KMS-11 (cell line): Measurements from ENCODE around the gene ATP8B3.
"Not testable (repeated sequence)": the region's sequence is repeated elsewhere in the genome, so short reads cannot be mapped to it uniquely, and the experiment has no call there.

ENCODE experiments used
- H2AFZ ChIP-seq: fragments of 200-600 bp; sonication (generic); 2 replicates; pipeline ENCODE4 v1.6.1; 2016; ENCODE audit warnings: antibody characterized with exemption, mixed run types, low read depth
- H3K27ac ChIP-seq: fragments of 200-600 bp; sonication (generic); 2 replicates; pipeline ENCODE4 v1.6.1; 2016; ENCODE audit warnings: mild to moderate bottlenecking, mixed run types
- H3K27me3 ChIP-seq: fragments of 200-600 bp; sonication (generic); 2 replicates; pipeline ENCODE4 v1.6.1; 2017; ENCODE audit warnings: mild to moderate bottlenecking, low read depth, mixed run types, moderate library complexity; ENCODE audit not compliant: insufficient read depth
- H3K36me3 ChIP-seq: fragments of 200-600 bp; sonication (generic); 2 replicates; pipeline ENCODE4 v1.6.1; 2017; ENCODE audit warnings: mild to moderate bottlenecking, mixed run types; ENCODE audit not compliant: insufficient read depth
- H3K4me1 ChIP-seq: fragments of 200-600 bp; sonication (generic); 2 replicates; pipeline ENCODE4 v1.6.1; 2016; ENCODE audit warnings: mild to moderate bottlenecking, low read depth, mixed run types; ENCODE audit not compliant: poor library complexity, severe bottlenecking
- H3K4me2 ChIP-seq: fragments of 200-600 bp; sonication (generic); 2 replicates; pipeline ENCODE4 v1.7.0; 2016; ENCODE audit warnings: mild to moderate bottlenecking, mixed run types
- H3K4me3 ChIP-seq: fragments of 200-600 bp; sonication (generic); IDR thresholded peaks from 2 replicates; pipeline ENCODE4 v1.6.1; 2017; ENCODE audit warnings: low read depth, low read length, mixed read lengths; ENCODE audit not compliant: insufficient read depth
- H3K79me2 ChIP-seq: fragments of 200-600 bp; sonication (generic); 2 replicates; pipeline ENCODE4 v1.6.1; 2016; ENCODE audit warnings: low read depth, mixed run types; ENCODE audit not compliant: insufficient read depth
- H3K9ac ChIP-seq: fragments of 200-600 bp; sonication (generic); 2 replicates; pipeline ENCODE4 v1.6.1; 2016; ENCODE audit warnings: mild to moderate bottlenecking, mixed run types
- H4K20me1 ChIP-seq: fragments of 200-600 bp; sonication (generic); 2 replicates; pipeline ENCODE4 v1.6.1; 2016; ENCODE audit warnings: mild to moderate bottlenecking, mixed run types; ENCODE audit not compliant: insufficient read depth
- CTCF ChIP-seq: fragments of 200-600 bp; sonication (generic); conservative IDR thresholded peaks from 2 replicates; pipeline ENCODE4 v1.6.1; 2017; ENCODE audit warnings: low read depth, mild to moderate bottlenecking, antibody characterized with exemption, low read length, moderate library complexity, mixed read lengths

ATP8B3 gene

DNA sequence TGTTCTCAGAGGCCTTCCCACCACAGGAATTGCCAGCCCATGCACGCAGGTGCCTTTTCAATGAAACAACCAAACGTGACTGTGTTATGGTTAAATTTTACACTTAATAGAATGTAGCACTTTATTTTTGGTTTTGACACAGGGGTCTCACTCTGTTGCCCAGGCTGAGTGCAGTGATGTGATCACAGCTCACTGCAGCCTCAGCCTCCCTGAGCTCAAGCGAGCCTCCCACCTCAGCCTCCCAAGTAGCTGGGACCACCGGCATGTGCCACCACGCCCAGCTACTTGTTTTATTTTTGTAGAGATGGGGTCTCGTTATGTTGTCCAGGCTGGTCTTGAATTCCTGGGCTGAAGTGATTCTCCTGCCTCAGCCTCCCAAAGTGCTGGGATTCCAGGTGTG is 7.2 kb downstream of the ATP8B3 start:
- Histone ChIP-seq H2AFZ (no peak overlapping the region), H3K79me2 (no peaks in the 10 kb centered on the region), H3K27ac (no peak overlapping the region), H3K4me1 (no peaks in the 10 kb centered on the region), H3K36me3 (no peaks in the 10 kb centered on the region), H3K4me2 (no peak overlapping the region), H4K20me1 (no peaks in the 10 kb centered on the region), H3K27me3 (peaks cover 53% of the 10 kb centered on the region), H3K9ac (no peak overlapping the region), H3K4me3 (no peak overlapping the region)
- TF ChIP-seq CTCF, result no peak

DNA sequence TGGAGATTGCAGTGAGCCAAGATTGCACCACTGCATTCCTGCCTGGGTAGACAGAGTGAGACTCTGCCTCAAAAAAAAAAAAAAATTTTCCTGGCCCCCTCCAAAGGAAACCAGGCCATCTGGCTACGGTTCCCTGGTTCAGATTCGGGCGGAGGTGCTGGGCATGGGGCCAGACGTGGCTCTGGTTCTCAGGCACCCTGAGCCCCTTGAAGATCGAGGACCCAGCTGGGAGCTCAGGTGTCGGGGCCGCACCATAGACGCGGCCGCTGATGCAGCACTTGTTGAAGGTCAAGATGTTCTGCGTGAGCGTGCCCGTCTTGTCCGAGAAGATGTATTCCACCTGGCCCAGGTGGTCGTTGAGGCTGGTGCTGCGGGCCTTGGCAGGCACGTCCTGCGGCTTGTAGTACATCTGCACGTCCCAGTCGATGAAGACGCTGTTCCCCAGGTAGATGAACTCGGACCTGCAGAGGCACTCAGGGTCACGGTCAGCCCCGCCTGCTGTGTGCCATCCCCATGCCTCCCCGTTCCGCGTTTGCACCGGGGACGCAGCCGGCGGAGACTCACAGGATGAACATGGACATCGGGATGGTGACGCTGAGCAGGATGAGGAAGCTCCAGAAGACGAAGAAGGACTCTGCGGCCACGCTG is 12.3 kb downstream of the ATP8B3 start:
- Histone ChIP-seq H3K36me3 (no peaks in the 10 kb centered on the region), H4K20me1 (no peaks in the 10 kb centered on the region), H3K79me2 (no peaks in the 10 kb centered on the region), H3K4me3 (no peak overlapping the region), H3K27ac (no peak overlapping the region), H3K9ac (no peak overlapping the region), H3K4me2 (no peak overlapping the region), H3K27me3 (peaks cover 65% of the 10 kb centered on the region), H2AFZ (no peak overlapping the region), H3K4me1 (no peaks in the 10 kb centered on the region)
- TF ChIP-seq CTCF, result no peak

DNA sequence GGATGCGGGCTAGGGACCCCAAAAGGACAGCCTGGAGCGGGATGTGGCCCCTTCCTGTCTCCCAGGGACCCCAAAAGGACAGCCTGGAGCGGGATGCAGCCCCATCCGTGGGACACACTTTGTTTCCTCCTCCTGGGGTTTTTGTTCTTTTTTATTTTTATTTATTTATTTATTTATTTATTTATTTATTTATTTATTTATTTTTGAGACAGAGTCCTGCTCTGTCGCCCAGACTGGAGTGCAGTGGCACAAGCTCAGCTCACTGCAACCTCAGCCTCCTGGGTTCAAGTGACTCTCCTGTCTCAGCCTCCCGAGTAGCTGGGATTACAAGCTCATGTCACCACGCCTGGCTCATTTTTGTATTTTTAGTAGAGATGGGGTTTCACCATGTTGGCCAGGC is 14.8 kb downstream of the ATP8B3 start:
- not testable (repeated sequence) for H3K79me2 ChIP-seq, H3K4me3 ChIP-seq, H3K9ac ChIP-seq, H4K20me1 ChIP-seq, H2AFZ ChIP-seq, H3K4me1 ChIP-seq, H3K4me2 ChIP-seq, H3K27ac ChIP-seq, H3K36me3 ChIP-seq
- peaks cover 68% of the 10 kb centered on the region for H3K27me3 ChIP-seq

GRCh38 chr19:1796395-1797142 is 15.5 kb downstream of the ATP8B3 start:
- no peaks in the 10 kb centered on the region for H3K36me3 ChIP-seq
- no peaks in the 10 kb centered on the region for H4K20me1 ChIP-seq
- H3K27ac ChIP-seq, result no peak overlapping the region
- no peak overlapping the region for H3K4me3 ChIP-seq
- no peak overlapping the region for H3K4me2 ChIP-seq
- no peaks in the 10 kb centered on the region for H3K4me1 ChIP-seq
- no peak overlapping the region for H3K9ac ChIP-seq
- no peak for TF ChIP-seq CTCF
- peaks cover 73% of the 10 kb centered on the region for H3K27me3 ChIP-seq
- no peaks in the 10 kb centered on the region for H3K79me2 ChIP-seq
- no peak overlapping the region for H2AFZ ChIP-seq

- Histone ChIP-seq H3K9ac (no peak overlapping the region), H2AFZ (no peak overlapping the region), H3K4me1 (no peaks in the 10 kb centered on the region), H3K4me3 (no peak overlapping the region), H3K27me3 (peaks cover 67% of the 10 kb centered on the region), H3K4me2 (no peak overlapping the region), H4K20me1 (no peaks in the 10 kb centered on the region), H3K79me2 (no peaks in the 10 kb centered on the region), H3K27ac (no peak overlapping the region), H3K36me3 (no peaks in the 10 kb centered on the region)
- TF ChIP-seq CTCF, result no peak
Measured at GRCh38 chr19:1794424-1795172, 17.5 kb downstream of the ATP8B3 start.
